HG02610 (cell line): ENCODE data around the gene UBE2E3.

Experiments
- ATAC-seq: cut with Tn5 transposase; IDR thresholded peaks from one replicate; pipeline ENCODE4 v1.9.1; 2021; ENCODE audit warnings: mild to moderate bottlenecking, moderate library complexity; ENCODE audit not compliant: unreplicated experiment

UBE2E3 gene

GRCh38 chr2:180980106-180980942 is at the start of gene UBE2E3:
TSS of gene UBE2E3 (plus strand) at chr2:180980605. CDS start at chr2:180982043, 1,438 bp downstream.
- ATAC-seq: peak; percentile 77

- no peak for ATAC-seq
Measured at GRCh38 chr2:180931841-180932240, 48.6 kb upstream of the UBE2E3 start.

DNA sequence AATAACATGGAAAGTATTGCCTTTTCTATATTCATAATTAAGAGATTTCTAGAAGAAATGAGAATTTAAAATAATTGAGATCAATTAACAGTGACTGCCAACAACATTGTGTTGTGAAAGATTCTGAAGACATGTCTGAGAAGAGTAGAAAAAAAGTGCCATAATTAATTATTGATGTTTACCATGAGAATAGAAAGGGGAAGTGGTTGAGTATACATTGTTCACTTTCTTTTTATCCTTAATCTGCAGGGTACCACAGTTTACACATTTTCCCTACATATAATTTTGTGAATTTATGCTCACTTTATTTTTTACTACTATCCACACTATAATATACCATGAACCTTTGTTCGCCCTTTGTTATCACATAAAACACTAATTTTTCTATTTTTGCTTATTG is 47.1 kb upstream of the UBE2E3 start:
- no peak for ATAC-seq

GRCh38 chr2:180934911-180935310 is 45.5 kb upstream of the UBE2E3 start:
- ATAC-seq: no peak

DNA sequence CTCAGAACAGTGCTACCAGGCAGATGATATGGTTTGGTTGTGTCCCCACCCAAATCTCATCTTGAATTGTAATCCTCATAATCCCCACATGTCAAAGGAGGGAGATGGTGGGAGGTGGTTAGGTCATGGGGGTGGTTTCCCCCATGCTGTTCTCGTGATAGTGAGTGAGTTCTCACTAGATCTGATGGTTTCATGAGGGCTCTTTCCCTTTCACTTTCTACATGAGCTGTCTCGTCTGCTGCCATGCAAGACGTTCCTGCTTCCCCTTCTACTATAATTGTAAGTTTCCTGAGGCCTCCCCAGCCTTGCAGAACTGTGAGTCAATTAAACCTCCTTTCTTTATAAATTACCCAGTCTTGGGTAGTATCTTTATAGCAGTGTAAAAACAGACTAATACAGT is 42.9 kb upstream of the UBE2E3 start:
- peak; percentile 77 for ATAC-seq

DNA sequence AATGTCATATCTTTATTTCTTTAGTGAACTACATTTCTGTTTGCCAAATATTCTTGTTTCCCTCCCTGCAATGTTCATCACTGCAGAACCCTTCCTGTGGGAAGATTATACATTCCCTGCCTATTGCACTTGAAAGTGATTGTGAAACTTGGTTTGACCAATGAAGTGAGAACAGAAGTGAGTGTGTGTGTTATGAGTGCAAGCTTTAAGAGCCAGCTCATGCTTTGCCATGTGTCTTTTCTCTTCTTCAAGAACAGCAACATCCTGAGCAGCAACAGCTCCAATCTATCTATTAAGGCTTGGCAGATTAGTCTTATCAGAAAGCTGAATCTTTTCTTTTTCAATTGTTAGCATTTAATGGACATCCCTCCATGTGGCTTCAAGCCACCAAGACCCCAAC is 42.0 kb upstream of the UBE2E3 start:
- ATAC-seq: peak; percentile 70

- no peak for ATAC-seq
Measured at GRCh38 chr2:180943275-180943674, 37.1 kb upstream of the UBE2E3 start.

DNA sequence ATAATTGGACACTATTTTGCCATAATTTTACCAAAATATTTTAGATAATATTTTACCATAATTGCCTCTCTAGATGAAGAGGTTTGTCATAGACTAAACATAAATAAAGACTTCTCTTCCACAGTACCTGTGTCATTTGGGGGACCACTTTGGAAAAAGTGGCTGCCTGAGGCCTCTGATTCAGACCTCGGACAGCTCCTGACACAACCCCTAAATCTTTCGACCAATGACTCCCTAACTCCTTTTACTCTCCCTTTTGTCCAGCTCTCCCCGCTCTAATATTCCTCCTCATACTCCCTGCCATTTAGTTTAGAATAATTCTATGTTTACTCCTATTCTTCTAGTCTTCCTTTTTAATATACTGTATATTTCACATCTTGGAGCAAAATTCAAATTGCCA is 36.0 kb upstream of the UBE2E3 start:
- no peak for ATAC-seq

DNA sequence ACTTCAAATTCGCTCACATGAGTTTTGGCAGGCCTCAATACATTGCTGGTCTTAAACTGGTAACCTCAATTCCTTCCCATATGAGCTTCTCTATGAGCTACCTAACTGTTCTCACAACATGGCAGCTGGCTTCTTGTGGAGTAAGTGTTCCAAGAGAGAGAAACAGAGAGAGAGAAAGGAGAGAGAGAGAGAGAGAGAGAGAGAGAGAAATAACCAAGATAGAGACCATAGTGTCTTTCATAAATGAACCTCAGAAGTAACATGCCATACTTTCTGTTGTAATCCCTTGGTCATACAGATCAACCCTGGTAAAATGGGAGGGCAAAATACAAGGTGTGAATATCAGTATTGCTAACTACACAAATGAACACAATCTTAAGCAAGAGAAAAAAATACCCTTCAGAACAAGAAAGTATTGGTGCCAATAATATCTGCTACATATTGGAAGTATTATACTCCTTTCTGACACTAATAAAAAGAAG is 33.2 kb upstream of the UBE2E3 start:
- no peak for ATAC-seq

- no peak for ATAC-seq
Measured at GRCh38 chr2:180949896-180950295, 30.5 kb upstream of the UBE2E3 start.

DNA sequence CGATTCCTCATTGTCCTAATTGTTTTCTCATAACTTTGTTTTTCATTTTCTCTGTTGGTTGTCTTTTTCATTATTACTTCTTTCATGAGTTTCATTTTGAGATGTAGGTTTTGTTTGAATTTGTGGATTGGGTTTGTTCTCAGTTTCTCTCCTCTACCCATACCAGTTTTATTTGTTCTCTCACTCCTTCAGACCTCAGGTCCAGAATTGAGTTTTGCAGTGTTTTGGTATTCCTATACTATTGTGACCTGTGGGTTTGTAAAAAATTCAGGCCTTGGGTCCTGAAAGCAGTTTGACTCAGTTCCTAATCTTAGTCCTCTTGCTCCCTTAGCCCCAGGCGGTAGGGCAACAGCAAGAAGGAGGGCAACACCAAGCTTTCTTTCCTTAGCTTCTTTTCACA is 28.3 kb upstream of the UBE2E3 start:
- ATAC-seq: peak; percentile 91

DNA sequence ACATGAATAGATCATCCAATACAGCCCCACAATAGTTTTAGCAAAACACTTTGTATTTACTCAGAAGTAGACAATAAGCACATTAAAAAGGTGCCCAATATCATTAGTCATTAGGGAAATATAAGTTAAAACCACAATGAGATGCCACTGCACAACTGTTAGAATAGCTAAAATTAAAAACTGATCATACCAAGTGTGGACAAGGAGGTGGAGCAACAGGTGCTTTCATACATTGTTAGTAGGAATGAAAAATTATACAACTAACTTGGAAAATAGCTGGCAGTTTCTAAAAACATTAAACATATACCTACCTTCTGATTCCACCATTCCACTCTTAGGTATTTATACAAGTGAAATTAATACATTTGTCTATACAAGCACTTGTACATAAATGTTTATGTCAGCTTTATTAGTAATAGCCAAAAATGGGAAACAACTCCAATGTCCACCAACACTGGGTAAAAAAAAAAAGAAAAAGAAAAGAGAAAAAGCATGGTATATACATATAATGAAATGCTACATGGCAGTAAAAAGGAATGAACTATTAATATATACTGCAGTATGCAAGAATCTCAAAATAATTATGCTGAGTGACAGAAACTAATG is 27.6 kb upstream of the UBE2E3 start:
- no peak for ATAC-seq

GRCh38 chr2:180953550-180953949 is 26.9 kb upstream of the UBE2E3 start:
- ATAC-seq: no peak

DNA sequence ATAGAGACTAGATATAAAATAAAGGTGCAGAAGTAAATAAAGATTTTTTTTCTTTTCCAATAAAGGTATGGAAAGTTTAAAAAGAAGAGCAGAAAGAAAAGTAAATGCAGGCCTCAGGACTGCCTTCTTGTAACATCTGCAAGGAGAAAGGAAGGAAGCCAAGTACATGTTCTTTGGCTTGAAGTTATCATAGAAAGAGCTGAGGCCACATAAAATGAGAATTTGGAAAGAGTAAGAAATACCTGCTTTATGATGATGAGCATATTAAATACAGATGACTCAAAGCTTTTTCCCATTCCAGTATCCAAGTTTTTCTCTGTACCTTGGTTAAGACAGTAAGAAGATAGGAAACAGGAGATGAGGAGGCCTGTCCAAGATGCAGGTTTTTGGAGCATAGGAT is 25.3 kb upstream of the UBE2E3 start:
- ATAC-seq: no peak

DNA sequence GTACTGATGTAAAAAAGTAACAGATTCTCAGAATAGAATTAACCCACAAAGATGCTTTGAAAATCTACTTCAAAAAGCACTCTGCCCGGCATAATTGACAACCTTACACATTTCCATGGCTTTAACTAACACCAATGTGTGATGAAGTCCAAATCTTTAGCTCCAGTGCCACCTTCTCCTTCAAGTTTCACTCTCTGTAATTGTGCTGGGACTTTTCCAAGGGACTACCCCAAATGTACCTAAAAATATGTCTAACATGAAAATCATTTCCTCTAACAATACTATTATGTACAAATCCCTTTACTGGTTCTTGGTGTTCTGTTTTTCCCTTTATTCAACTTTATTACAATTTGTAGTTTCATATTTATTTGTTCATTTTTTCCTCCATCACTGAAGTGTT is 20.6 kb upstream of the UBE2E3 start:
- ATAC-seq: peak; percentile 71

DNA sequence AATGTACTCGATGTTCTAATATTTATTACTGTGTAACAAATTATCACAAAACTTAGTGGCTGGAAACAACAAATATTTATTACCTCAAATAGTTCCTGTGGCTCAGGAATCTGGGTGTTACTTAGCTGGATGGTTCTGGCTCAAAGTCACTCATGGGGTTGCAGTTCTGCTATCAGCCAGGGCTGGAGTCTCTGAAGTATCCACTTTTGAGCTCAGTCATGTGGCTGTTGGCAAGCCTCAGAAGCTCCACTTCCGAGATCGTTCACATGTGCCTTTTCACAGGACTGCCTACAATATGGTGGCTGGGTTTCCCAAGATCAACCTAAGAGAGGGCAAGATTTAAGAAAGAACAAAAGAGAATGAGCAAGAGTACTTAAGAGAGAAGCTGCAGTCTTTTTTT is 19.4 kb upstream of the UBE2E3 start:
- no peak for ATAC-seq

GRCh38 chr2:180962727-180963314 is 17.6 kb upstream of the UBE2E3 start:
- no peak for ATAC-seq

GRCh38 chr2:180966378-180966777 is 14.0 kb upstream of the UBE2E3 start:
- no peak for ATAC-seq

DNA sequence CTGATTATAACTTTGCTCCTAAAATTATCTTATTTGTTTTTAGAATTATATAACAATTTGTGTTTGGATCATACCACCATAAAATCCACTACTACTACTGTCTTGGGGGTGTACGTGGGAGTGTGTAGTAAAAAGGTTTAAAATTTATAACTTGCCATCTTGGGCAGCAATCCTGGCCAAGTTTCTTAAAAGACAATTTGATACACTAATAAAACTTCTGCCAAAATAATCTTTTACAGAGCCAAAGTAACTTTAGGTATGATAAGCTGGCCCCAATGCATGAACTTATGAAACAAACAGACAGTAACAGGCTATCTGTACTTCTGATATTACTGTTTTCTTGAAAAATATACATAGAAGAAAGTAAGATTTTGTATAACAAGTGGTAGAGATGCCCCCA is 11.3 kb upstream of the UBE2E3 start:
- no peak for ATAC-seq

- no peak for ATAC-seq
Measured at GRCh38 chr2:180970016-180970415, 10.4 kb upstream of the UBE2E3 start.

- no peak for ATAC-seq
Measured at GRCh38 chr2:180971811-180972210, 8.6 kb upstream of the UBE2E3 start.

DNA sequence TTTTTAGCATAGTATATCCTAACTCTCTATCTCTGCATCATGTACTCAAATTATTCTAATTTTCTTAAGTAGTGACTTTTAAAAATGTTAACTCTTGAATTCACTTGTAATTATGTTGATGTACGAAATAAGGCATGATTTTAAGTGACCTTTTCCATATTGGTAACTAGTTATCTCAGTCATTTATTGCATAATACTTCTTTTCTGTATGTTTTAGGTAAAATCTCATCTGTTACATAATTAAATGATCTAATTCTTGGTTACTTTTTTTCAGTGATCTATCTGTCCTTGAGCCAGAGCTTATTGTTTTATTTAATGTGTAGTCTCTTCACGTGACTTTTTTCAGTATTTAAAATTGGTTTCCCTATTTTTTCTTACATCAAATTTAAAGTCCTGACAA is 4.8 kb upstream of the UBE2E3 start:
- ATAC-seq: no peak
